H1 (cell line): ENCODE measurements around the gene CD96. TPM values are rescaled to one million over a fixed set of nuclear protein-coding genes. Genes with fewer than 3 reads are reported as not detected.

Experiments
- CTCF ChIA-PET: fragments of 300-600 bp; sonication (Branson Sonifier 250); formaldehyde crosslinking; loops from one replicate; lab custom pipeline; 2021; ENCODE audit not compliant: partially characterized antibody; lab: Charles Lee
- POLR2A ChIA-PET: fragments of 300-600 bp; sonication (Branson Sonifier 250); formaldehyde crosslinking; loops from one replicate; lab custom pipeline; 2021; ENCODE audit warnings: inconsistent platforms; ENCODE audit not compliant: partially characterized antibody; lab: Charles Lee
- DNase-seq, 2 experiments: peaks; one replicate each; pipeline versions ENCODE4 v3.0.0 to v3.0.0-alpha.2; 2010 to 2022; ENCODE audit warnings: low spot score in 2 of 2, low read depth in 1 of 2, mixed read lengths in 1 of 2
- FAIRE-seq: peaks from 2 replicates; lab custom pipeline; 2011; peaks lifted over from hg19 to GRCh38; lab: Jason Lieb, UNC
- H2AFZ ChIP-seq: 2 replicates; pipeline ENCODE4 v1.8.1; 2012; ENCODE audit warnings: low read length, inconsistent platforms
- H2AK5ac ChIP-seq: 2 replicates; pipeline ENCODE4 v1.6.1; 2013; ENCODE audit warnings: low read depth, low read length
- H2BK120ac ChIP-seq: replicated peaks from 2 replicates; pipeline ENCODE3; 2013; ENCODE audit warnings: low read depth, low read length, inconsistent platforms
- H2BK12ac ChIP-seq: 2 replicates; pipeline ENCODE4 v1.6.1; 2013; ENCODE audit warnings: low read depth, low read length
- H2BK15ac ChIP-seq: 2 replicates; pipeline ENCODE4 v1.6.1; 2013; ENCODE audit warnings: low read length
- H2BK20ac ChIP-seq: 2 replicates; pipeline ENCODE4 v1.6.1; 2013; ENCODE audit warnings: low read length
- H2BK5ac ChIP-seq: 2 replicates; pipeline ENCODE4 v1.6.1; 2013; ENCODE audit warnings: low read depth, low read length
- H3K14ac ChIP-seq: 2 replicates; pipeline ENCODE4 v1.6.1; 2013; ENCODE audit warnings: inconsistent platforms; ENCODE audit not compliant: insufficient read length
- H3K18ac ChIP-seq: 2 replicates; pipeline ENCODE4 v1.6.1; 2013; ENCODE audit warnings: low read length; ENCODE audit errors: extremely low read depth
- H3K23ac ChIP-seq: 2 replicates; pipeline ENCODE4 v1.6.1; 2013; ENCODE audit warnings: inconsistent platforms; ENCODE audit not compliant: insufficient read length
- H3K23me2 ChIP-seq: 2 replicates; pipeline ENCODE4 v1.6.1; 2013; ENCODE audit warnings: low read depth, low read length
- H3K27ac ChIP-seq: 2 replicates; pipeline ENCODE4 v1.6.1; 2011; ENCODE audit warnings: low read depth, low read length, inconsistent platforms
- H3K27me3 ChIP-seq, 4 experiments: replicated peaks in 1 of 4; 1 replicate in 1 of 4; 2 replicates in 3 of 4; pipeline versions ENCODE4 v1.6.1 to v1.8.1; 2011 to 2013; ENCODE audit warnings: low read length in 3 of 4, mild to moderate bottlenecking in 3 of 4, inconsistent platforms in 2 of 4, mixed read lengths in 2 of 4, moderate library complexity in 1 of 4; ENCODE audit not compliant: control insufficient read depth in 3 of 4, insufficient read depth in 3 of 4; ENCODE audit errors: extremely low read depth in 1 of 4
- H3K36me3 ChIP-seq, 4 experiments: 2 replicates each; pipeline versions ENCODE4 v1.6.1 to v1.8.1; 2011 to 2013; ENCODE audit warnings: mild to moderate bottlenecking in 4 of 4, low read length in 3 of 4, moderate library complexity in 2 of 4, control low read depth in 1 of 4, inconsistent platforms in 1 of 4; ENCODE audit not compliant: insufficient read depth in 4 of 4, control insufficient read depth in 2 of 4
- H3K4ac ChIP-seq: replicated peaks from 2 replicates; pipeline ENCODE3; 2013; ENCODE audit warnings: low read length, low read depth, mixed read lengths, inconsistent platforms; ENCODE audit not compliant: insufficient read length
- H3K4me1 ChIP-seq, 4 experiments: replicated peaks in 1 of 4; 1 replicate in 1 of 4; 2 replicates in 3 of 4; pipeline versions ENCODE4 v1.6.1 to v1.8.1; 2011 to 2013; ENCODE audit warnings: low read length in 3 of 4, inconsistent platforms in 2 of 4, mixed read lengths in 1 of 4; ENCODE audit not compliant: insufficient read depth in 4 of 4, control insufficient read depth in 3 of 4
- H3K4me2 ChIP-seq, 2 experiments: 2 replicates each; pipeline versions ENCODE4 v1.6.1 to v1.8.1; 2011 to 2013; ENCODE audit warnings: low read depth in 2 of 2, low read length in 2 of 2, control low read depth in 1 of 2, inconsistent platforms in 1 of 2, mild to moderate bottlenecking in 1 of 2; ENCODE audit not compliant: insufficient read depth in 1 of 2
- H3K4me3 ChIP-seq, 4 experiments: fragments of 200-600, 300-600 bp in 1 of 4; sonication (generic), shearing (Covaris generic), sonication (Bioruptor Twin) in 1 of 4; 2 replicates each; pipeline versions ENCODE4 v1.5.1 to v1.8.1; 2011 to 2016; ENCODE audit warnings: low read length in 4 of 4, low read depth in 3 of 4, control low read depth in 2 of 4, inconsistent platforms in 2 of 4, mild to moderate bottlenecking in 2 of 4, mixed read lengths in 1 of 4, moderate library complexity in 1 of 4; ENCODE audit not compliant: insufficient read depth in 2 of 4; ENCODE audit errors: extremely low read depth in 1 of 4
- H3K56ac ChIP-seq: replicated peaks from 2 replicates; pipeline ENCODE3; 2013; ENCODE audit warnings: low read depth, mild to moderate bottlenecking, mixed read lengths, low read length, inconsistent platforms; ENCODE audit not compliant: insufficient read length
- H3K79me1 ChIP-seq: 2 replicates; pipeline ENCODE4 v1.6.1; 2013; ENCODE audit warnings: low read depth, low read length, control low read depth
- H3K79me2 ChIP-seq, 2 experiments: 2 replicates each; pipeline versions ENCODE4 v1.6.1 to v1.8.1; 2012 to 2013; ENCODE audit warnings: low read length in 2 of 2, mild to moderate bottlenecking in 2 of 2, inconsistent platforms in 1 of 2; ENCODE audit not compliant: insufficient read depth in 2 of 2, control insufficient read depth in 1 of 2
- H3K9ac ChIP-seq, 4 experiments: replicated peaks in 1 of 4; 1 replicate in 1 of 4; 2 replicates in 3 of 4; pipeline versions ENCODE4 v1.6.1 to v1.8.1; 2011 to 2013; ENCODE audit warnings: low read depth in 3 of 4, low read length in 3 of 4, control low read depth in 2 of 4, mild to moderate bottlenecking in 2 of 4, moderate library complexity in 2 of 4, inconsistent platforms in 1 of 4; ENCODE audit errors: extremely low read depth in 1 of 4
- H3K9me3 ChIP-seq, 2 experiments: 2 replicates each; pipeline versions ENCODE4 v1.6.1 to v1.8.1; 2012 to 2013; ENCODE audit warnings: mild to moderate bottlenecking in 2 of 2, moderate library complexity in 2 of 2, control low read depth in 1 of 2, inconsistent platforms in 1 of 2, low read depth in 1 of 2, low read length in 1 of 2, mixed read lengths in 1 of 2; ENCODE audit not compliant: insufficient read depth in 2 of 2
- H4K20me1 ChIP-seq, 2 experiments: replicated peaks in 1 of 2; 2 replicates each; pipeline versions ENCODE3 to v1.8.1; 2011 to 2013; ENCODE audit warnings: inconsistent platforms in 2 of 2, low read length in 2 of 2, mild to moderate bottlenecking in 1 of 2; ENCODE audit not compliant: insufficient read depth in 2 of 2, control insufficient read depth in 1 of 2
- H4K5ac ChIP-seq: 2 replicates; pipeline ENCODE4 v1.6.1; 2013; ENCODE audit warnings: low read length, low read depth, mixed read lengths, inconsistent platforms; ENCODE audit not compliant: insufficient read length
- H4K8ac ChIP-seq: 2 replicates; pipeline ENCODE4 v1.8.0; 2013; ENCODE audit warnings: mild to moderate bottlenecking, moderate library complexity, low read length, inconsistent platforms; ENCODE audit not compliant: insufficient read depth; ENCODE audit errors: extremely low read depth
- H4K91ac ChIP-seq: replicated peaks from 2 replicates; pipeline ENCODE3; 2013; ENCODE audit warnings: low read length, mixed read lengths, inconsistent platforms; ENCODE audit not compliant: insufficient read length
- CBX8 ChIP-seq: fragments of 300-800, 300-1000 bp; sonication (generic); IDR thresholded peaks from 2 replicates; pipeline ENCODE4 v1.7.1; 2016; ENCODE audit warnings: low read depth, low read length, borderline replicate concordance
- CHD1 ChIP-seq: IDR thresholded peaks from 2 replicates; pipeline ENCODE4 v1.6.1; 2012; ENCODE audit warnings: low read depth, low read length, improper control_type of control experiment
- CTBP2 ChIP-seq: IDR thresholded peaks from 2 replicates; pipeline ENCODE4 v1.7.0; 2011; ENCODE audit warnings: borderline replicate concordance, mild to moderate bottlenecking, moderate library complexity, mixed read lengths, low read length; ENCODE audit not compliant: insufficient read depth, insufficient read length
- E2F6 ChIP-seq: IDR thresholded peaks from 2 replicates; pipeline ENCODE4 v1.6.1; 2012; ENCODE audit warnings: inconsistent platforms
- EGR1 ChIP-seq: IDR thresholded peaks from 2 replicates; pipeline ENCODE4 v1.6.1; 2011; ENCODE audit warnings: low read depth, low read length, borderline replicate concordance
- EZH2 ChIP-seq: fragments of 200-600 bp; sonication (generic); IDR thresholded peaks from 2 replicates; pipeline ENCODE4 v1.7.1; 2012; ENCODE audit warnings: low read depth, mild to moderate bottlenecking, moderate library complexity, low read length, inconsistent platforms; ENCODE audit not compliant: severe bottlenecking
- FOSL1 ChIP-seq: IDR thresholded peaks from 2 replicates; pipeline ENCODE4 v1.6.1; 2011; ENCODE audit warnings: mild to moderate bottlenecking, low read depth, low read length, moderate library complexity; ENCODE audit not compliant: insufficient read depth
- HDAC6 ChIP-seq: IDR thresholded peaks from one replicate; pipeline ENCODE4 v1.7.1; 2012; ENCODE audit warnings: low read depth, mild to moderate bottlenecking, inconsistent platforms, low read length, moderate library complexity
- KDM1A ChIP-seq: fragments of 200-600, 300-600 bp; sonication (generic); IDR thresholded peaks from 2 replicates; pipeline ENCODE4 v1.7.1; 2016; ENCODE audit warnings: mild to moderate bottlenecking, low read length, borderline replicate concordance
- SP2 ChIP-seq: IDR thresholded peaks from 2 replicates; pipeline ENCODE4 v1.6.1; 2012; ENCODE audit warnings: mild to moderate bottlenecking, low read length, inconsistent platforms
- SUZ12 ChIP-seq: fragments of 200-600 bp; sonication (generic); IDR thresholded peaks from 2 replicates; pipeline ENCODE4 v1.6.1; 2012; ENCODE audit warnings: mild to moderate bottlenecking, inconsistent platforms, low read length, moderate library complexity, mixed read lengths
- TAF1 ChIP-seq: IDR thresholded peaks from 2 replicates; pipeline ENCODE4 v1.6.1; 2011; ENCODE audit warnings: mild to moderate bottlenecking, low read depth, low read length
- TCF12 ChIP-seq: IDR thresholded peaks from 2 replicates; pipeline ENCODE4 v1.6.1; 2011; ENCODE audit warnings: low read depth, mild to moderate bottlenecking, low read length
- ZNF274 ChIP-seq: IDR thresholded peaks from 2 replicates; pipeline ENCODE4 v1.7.0; 2012; ENCODE audit warnings: low read length, borderline replicate concordance; ENCODE audit errors: extremely low read depth
- WGBS, 2 experiments: shearing (Covaris generic) in 1 of 2; methylation state at CpG; one replicate each; pipeline versions ENCODE4 v1.1.6 to v1.1.7; 2013 to 2015; ENCODE audit warnings: low lambda C conversion rate in 2 of 2, mixed read lengths in 2 of 2, inconsistent platforms in 1 of 2, low coverage in 1 of 2, missing lambda C conversion rate in 1 of 2; ENCODE audit not compliant: insufficient replicate concordance in 2 of 2, insufficient coverage in 1 of 2, insufficient read length in 1 of 2; ENCODE audit errors: extremely low coverage in 1 of 2, missing lambda C conversion rate in 1 of 2; 5-methylcytosine and 5-hydroxymethylcytosine counted together
- polyA plus RNA-seq, 7 experiments: library from polyadenylated mRNA; depleted of rRNA in 3 of 7; stranded (reverse) in 5 of 7; unstranded in 2 of 7; fragments of >200 nt in 5 of 7; fragments of 200-250 nt in 2 of 7; gene quantifications; 1 replicate in 5 of 7; 2 replicates in 1 of 7; 4 replicates in 1 of 7; pipeline versions ENCODE4 v1.2.1 to v1.2.3, GENCODE V29; 2011 to 2013; ENCODE audit warnings: missing spikeins in 2 of 7, mixed read lengths in 2 of 7
- total RNA-seq: library from RNA; stranded (reverse); fragmentation: NEBNext Ultra II Directional; extraction: Animal tissue kit (Norgen Biotek cat#: 25700); gene quantifications from 2 replicates; pipeline ENCODE4 v1.2.1, GENCODE V29; 2021

The CD96 gene
- total and polyA plus RNA-seq, 2 of the 8 experiments (the other 6 are each of a cell fraction or from before 2014, with no cell fraction given), result not detected

- H2BK120ac ChIP-seq, result no peak overlapping the region
- no peak for DNase-seq
- no peak overlapping the region for H2BK5ac ChIP-seq
- no peak overlapping the region for H3K4me2 ChIP-seq
- no peak overlapping the region for H2AFZ ChIP-seq
- H3K36me3 ChIP-seq, result no peaks in the 10 kb centered on the region
- H3K23ac ChIP-seq, result no peak overlapping the region
- no peaks in the 10 kb centered on the region for H3K9me3 ChIP-seq
- 92% methylated on average over 2 of the region's 2 CpGs; no CpG with 5 or more reads in 1 of the 2 experiments for WGBS, 2 experiments
- H3K23me2 ChIP-seq, result no peaks in the 10 kb centered on the region
- H3K4ac ChIP-seq, result no peak overlapping the region
- no peak overlapping the region for H4K91ac ChIP-seq
- H4K5ac ChIP-seq, result no peak overlapping the region
- H2BK20ac ChIP-seq, result no peak overlapping the region
- no peak overlapping the region for H3K56ac ChIP-seq
- H4K20me1 ChIP-seq, result no peaks in the 10 kb centered on the region
- no peak overlapping the region for H2AK5ac ChIP-seq
- no peak overlapping the region for H2BK12ac ChIP-seq
- no peaks in the 10 kb centered on the region for H3K79me1 ChIP-seq
- no peak overlapping the region for H3K9ac ChIP-seq
- TF ChIP-seq EGR1 (no peak), CTBP2 (no peak), SP2 (no peak), CBX8 (no peak), FOSL1 (no peak), EZH2 (no peak), E2F6 (no peak), SUZ12 (no peak), CHD1 (no peak), TAF1 (no peak), KDM1A (no peak), TCF12 (no peak), HDAC6 (no peak), ZNF274 (no peak)
- TF ChIP-seq, all 59 proteins: peak for 0
- FAIRE-seq, result no peak
- Histone ChIP-seq H4K8ac (no peak overlapping the region), H3K4me3 (no peak overlapping the region), H3K27me3 (no peaks in the 10 kb centered on the region), H2BK15ac (no peak overlapping the region), H3K14ac (no peak overlapping the region), H3K18ac (no peak overlapping the region), H3K4me1 (peaks cover 0 to 3% (median 1%) of the 10 kb centered on the region in 4 experiments; a peak in 1 of 7 replicates), H3K27ac (no peak overlapping the region), H3K79me2 (no peaks in the 10 kb centered on the region)
- ChIA-PET CTCF (interaction anchor here (1.2 kb wide), 1 partner anchor 31 kb away, joined by 3 read pairs; no protein-coding TSS in a partner anchor), POLR2A (no interaction called here)
These were observed 3.4 kb downstream of the CD96 start for GRCh38 chr3:111545349-111545748.
